ENCODE results near the gene ISOC2.

The ISOC2 gene

DNA sequence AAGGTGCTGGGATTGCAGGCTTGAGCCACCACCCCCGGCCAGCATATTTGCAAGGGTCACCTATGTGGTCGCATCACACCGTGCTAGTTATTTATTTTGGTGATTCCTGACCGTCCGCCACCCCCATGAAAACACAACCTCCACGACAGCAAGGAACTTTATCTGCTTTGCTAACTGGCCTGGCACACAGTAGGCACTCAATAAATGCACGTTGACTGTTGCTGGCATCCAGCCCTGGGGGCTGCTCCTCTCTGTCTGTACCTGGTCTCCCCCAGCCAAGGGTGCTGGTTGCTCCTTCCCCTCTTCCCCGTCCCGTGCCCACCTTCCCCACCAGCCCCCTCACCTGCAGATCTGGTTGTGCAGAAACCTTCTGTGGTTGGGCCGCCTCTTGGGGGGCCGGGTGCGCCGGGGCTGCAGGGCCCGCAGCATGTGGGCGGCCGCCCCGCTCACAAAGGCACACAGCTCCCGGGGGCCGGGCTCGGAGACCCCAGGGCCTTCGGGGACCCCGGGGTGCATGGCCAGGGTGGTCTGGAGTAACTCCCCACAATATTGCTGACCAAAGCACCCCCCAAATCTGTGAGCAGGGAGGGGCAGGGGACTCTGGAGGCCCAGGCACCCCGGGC, 2.7 kb upstream of the ISOC2 start:
- Histone ChIP-seq H3K4me3 (no peak overlapping the region), H3K4me1 (peaks cover 18% of the 10 kb centered on the region), H3K27me3 (ENCODE audit: low read depth) (no peaks in the 10 kb centered on the region), H3K36me3 (replicated peaks) (no peaks in the 10 kb centered on the region), H3K9me3 (no peaks in the 10 kb centered on the region)
- in situ Hi-C loops (cut with MboI; ENCODE audit: low sequenced_read_pairs): no loop called here
- DNase-seq (ENCODE audit: low spot score in 2 of 2): no peak

- H3K4me3 ChIP-seq: no peak overlapping the region
- in situ Hi-C loops (cut with MboI; ENCODE audit: low sequenced_read_pairs): no loop called here
- H3K36me3 ChIP-seq (replicated peaks): no peaks in the 10 kb centered on the region
- DNase-seq (ENCODE audit: low spot score in 2 of 2): no peak
- no peaks in the 10 kb centered on the region for H3K27me3 ChIP-seq (ENCODE audit: low read depth)
- peaks cover 24% of the 10 kb centered on the region for H3K4me1 ChIP-seq
- no peaks in the 10 kb centered on the region for H3K9me3 ChIP-seq
Measured at GRCh38 chr19:55463583-55464031, 2.2 kb upstream of the ISOC2 start.

GRCh38 chr19:55462722-55463121, 1.3 kb upstream of the ISOC2 start:
- H3K9me3 ChIP-seq: no peaks in the 10 kb centered on the region
- H3K4me1 ChIP-seq: peaks cover 26% of the 10 kb centered on the region
- in situ Hi-C loops (cut with MboI; ENCODE audit: low sequenced_read_pairs): no loop called here
- DNase-seq (ENCODE audit: low spot score in 2 of 2): no peak
- no peak overlapping the region for H3K4me3 ChIP-seq
- H3K36me3 ChIP-seq (replicated peaks): no peaks in the 10 kb centered on the region
- no peaks in the 10 kb centered on the region for H3K27me3 ChIP-seq (ENCODE audit: low read depth)

DNA sequence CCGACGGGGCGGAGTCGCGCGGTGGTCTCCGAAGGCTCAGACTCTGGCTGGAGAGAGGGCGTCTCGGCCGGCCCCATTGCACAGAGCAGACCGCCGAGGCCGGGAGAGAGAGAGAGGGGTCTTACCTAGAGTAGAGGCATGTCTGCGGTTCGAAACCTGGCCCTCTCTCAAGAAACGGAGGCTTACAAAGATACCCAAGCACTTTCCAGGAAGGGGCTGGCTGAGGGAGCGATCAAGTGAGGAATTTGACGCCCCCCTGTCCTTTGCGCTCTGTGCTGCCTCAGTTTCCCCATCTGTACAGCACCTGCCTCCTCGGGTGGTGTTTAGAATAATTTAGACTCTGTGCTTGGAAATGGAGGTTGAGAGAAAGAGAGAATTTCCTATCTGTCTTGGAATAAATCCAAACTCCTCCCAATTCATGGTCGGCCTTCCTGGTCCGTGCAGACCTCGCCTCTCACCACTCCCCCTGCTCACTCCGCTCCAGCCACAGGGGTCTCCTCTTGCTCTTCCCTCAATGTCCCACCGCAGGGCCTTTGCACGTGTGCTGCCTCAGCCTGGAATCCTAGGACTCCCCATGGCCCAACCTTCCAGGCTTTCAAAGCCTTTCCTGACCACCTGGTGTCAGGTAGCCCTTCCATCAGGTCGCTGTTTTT, 658 bp upstream of the ISOC2 start:
- H3K4me1 ChIP-seq: peaks cover 26% of the 10 kb centered on the region
- no peaks in the 10 kb centered on the region for H3K36me3 ChIP-seq (replicated peaks)
- DNase-seq (ENCODE audit: low spot score in 2 of 2): peak in 1 of 2 experiments; percentile 61
- in situ Hi-C loops (cut with MboI; ENCODE audit: low sequenced_read_pairs): no loop called here
- peak overlapping the region; percentile 32 for H3K4me3 ChIP-seq
- H3K27me3 ChIP-seq (ENCODE audit: low read depth): no peaks in the 10 kb centered on the region
- H3K9me3 ChIP-seq: no peaks in the 10 kb centered on the region

DNA sequence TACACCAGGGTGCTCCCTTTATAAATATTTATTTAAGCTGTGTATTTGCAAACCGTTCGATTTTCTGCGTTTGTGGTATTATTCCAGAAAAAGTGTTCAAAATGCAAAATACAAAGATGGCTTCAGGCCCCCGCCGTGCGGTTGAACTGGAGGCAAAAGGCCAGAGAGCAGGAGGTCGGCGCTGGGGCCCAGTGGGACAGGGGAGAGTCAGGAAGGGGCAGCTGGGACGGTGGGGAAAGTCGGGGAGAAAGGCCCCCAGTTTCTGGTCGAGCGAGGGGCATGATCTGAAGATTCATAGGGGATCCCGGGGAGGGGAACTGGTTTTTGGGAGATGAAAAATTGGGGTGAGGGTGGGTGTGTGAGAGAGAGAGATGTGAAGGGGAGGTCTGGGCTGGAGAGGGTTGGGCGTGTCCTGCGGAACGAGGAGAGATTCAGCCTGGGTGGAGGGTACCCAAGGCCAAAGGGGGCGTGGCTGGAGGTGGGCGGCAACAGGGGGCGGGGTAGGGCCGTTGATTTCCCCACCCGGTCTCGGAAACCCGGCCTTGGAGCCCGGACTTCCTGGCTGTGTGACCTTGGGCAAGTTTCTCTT, 678 bp downstream of the ISOC2 start:
- Histone ChIP-seq H3K4me3 (peak overlapping the region; percentile 64), H3K4me1 (peaks cover 26% of the 10 kb centered on the region), H3K27me3 (ENCODE audit: low read depth) (no peaks in the 10 kb centered on the region), H3K36me3 (replicated peaks) (no peaks in the 10 kb centered on the region), H3K9me3 (no peaks in the 10 kb centered on the region)
- DNase-seq (ENCODE audit: low spot score in 2 of 2): peak; percentile 91 to 97
- in situ Hi-C loops (cut with MboI; ENCODE audit: low sequenced_read_pairs): no loop called here

DNA sequence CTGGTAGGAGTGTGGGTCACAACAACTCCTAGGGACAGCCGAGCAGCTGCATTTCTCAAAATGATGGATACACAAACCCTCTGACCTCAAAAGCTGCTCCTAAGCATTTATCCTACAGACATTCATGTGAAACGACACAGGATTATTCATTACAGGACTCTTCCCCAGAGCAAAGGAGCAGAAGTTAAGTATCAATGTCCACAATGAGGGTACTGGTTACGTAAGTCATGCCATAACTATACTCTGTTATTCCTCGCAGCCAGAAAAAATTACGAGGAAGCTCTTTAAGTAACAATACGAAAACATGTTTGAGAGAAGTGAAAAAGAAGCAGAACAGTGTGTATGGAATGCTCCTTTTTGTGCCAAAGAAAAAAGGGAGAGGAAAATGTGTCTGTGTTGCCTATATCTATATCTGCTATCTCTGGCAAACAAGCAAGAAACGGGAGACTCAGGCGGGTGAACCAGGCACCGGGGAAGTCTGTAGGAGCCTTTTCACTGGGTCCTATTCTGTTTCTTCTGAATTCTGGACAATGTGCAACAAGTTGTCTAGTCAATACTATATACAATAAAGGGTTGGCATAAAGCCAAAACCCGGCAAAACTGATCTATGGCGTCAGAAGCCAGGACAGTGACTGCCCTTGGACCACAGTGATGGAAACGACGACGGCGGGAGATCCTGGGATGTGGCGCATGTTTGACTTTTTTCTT, 1.3 kb downstream of the ISOC2 start:
- DNase-seq (ENCODE audit: low spot score in 2 of 2): peak in 1 of 2 experiments; percentile 51
- in situ Hi-C loops (cut with MboI; ENCODE audit: low sequenced_read_pairs): no loop called here
- peaks cover 26% of the 10 kb centered on the region for H3K4me1 ChIP-seq
- H3K4me3 ChIP-seq: peak overlapping the region; percentile 64
- H3K27me3 ChIP-seq (ENCODE audit: low read depth): no peaks in the 10 kb centered on the region
- H3K9me3 ChIP-seq: no peaks in the 10 kb centered on the region
- peaks cover 5% of the 10 kb centered on the region; the same call in 1 of the 2 replicates for H3K36me3 ChIP-seq (replicated peaks)

GRCh38 chr19:55459551-55459949, 1.9 kb downstream of the ISOC2 start:
- Histone ChIP-seq H3K27me3 (ENCODE audit: low read depth) (no peaks in the 10 kb centered on the region), H3K9me3 (no peaks in the 10 kb centered on the region), H3K4me1 (peaks cover 26% of the 10 kb centered on the region), H3K36me3 (replicated peaks) (peaks cover 5% of the 10 kb centered on the region; the same call in 1 of the 2 replicates), H3K4me3 (peak overlapping the region; percentile 6; the same call in 1 of the 2 replicates)
- DNase-seq (ENCODE audit: low spot score in 2 of 2): peak; percentile 68 to 73
- in situ Hi-C loops (cut with MboI; ENCODE audit: low sequenced_read_pairs): no loop called here

GRCh38 chr19:55457683-55458457, 3.6 kb downstream of the ISOC2 start:
- Histone ChIP-seq H3K4me3 (no peak overlapping the region), H3K36me3 (replicated peaks) (peaks cover 8% of the 10 kb centered on the region; the same call in 1 of the 2 replicates), H3K27me3 (ENCODE audit: low read depth) (no peaks in the 10 kb centered on the region), H3K4me1 (peaks cover 26% of the 10 kb centered on the region), H3K9me3 (no peaks in the 10 kb centered on the region)
- in situ Hi-C loops (cut with MboI; ENCODE audit: low sequenced_read_pairs): no loop called here
- no peak for DNase-seq (ENCODE audit: low spot score in 2 of 2)

- Histone ChIP-seq H3K27me3 (ENCODE audit: low read depth) (peaks cover 9% of the 10 kb centered on the region), H3K4me3 (no peak overlapping the region), H3K9me3 (no peaks in the 10 kb centered on the region), H3K36me3 (replicated peaks) (peaks cover 8% of the 10 kb centered on the region; the same call in 1 of the 2 replicates), H3K4me1 (peaks cover 22% of the 10 kb centered on the region)
- in situ Hi-C loops (cut with MboI; ENCODE audit: low sequenced_read_pairs): no loop called here
- no peak for DNase-seq (ENCODE audit: low spot score in 2 of 2)
Measured at GRCh38 chr19:55456347-55456746, 5.1 kb downstream of the ISOC2 start.

DNA sequence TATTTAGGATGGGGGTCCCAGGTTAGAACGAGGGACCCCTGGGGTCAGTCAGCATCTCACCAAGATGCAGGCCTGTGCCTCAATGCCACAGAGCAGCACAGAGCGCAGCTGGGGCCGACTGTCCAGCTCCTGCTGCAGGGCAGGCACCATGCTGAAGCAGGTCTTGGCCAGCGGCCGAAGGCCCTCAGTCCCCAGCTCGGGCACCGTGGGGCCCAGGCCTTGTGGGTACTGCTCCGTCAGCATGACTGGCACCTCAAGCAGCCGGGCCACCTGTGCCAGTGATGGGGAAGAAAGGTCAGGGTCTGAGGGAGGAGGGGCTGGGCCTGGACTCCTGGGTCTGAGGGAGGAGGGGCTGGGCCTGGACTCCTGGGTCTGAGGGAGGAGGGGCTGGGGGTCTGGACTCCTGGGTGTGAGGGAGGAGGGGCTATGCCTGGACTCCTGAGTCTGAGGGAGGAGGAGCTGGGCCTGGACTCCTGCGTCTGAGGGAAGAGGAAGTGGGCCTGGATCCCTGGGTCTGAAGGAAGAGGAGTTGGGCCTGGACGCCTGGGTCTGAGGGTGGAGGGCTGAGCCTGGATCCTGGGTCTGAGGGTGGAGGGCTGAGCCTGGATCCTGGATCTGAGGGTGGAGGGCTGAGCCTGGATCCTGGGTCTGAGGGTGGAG, 5.7 kb downstream of the ISOC2 start:
- Histone ChIP-seq H3K9me3 (no peaks in the 10 kb centered on the region), H3K4me1 (peaks cover 20% of the 10 kb centered on the region), H3K27me3 (ENCODE audit: low read depth) (peaks cover 12% of the 10 kb centered on the region), H3K4me3 (no peak overlapping the region), H3K36me3 (replicated peaks) (peaks cover 8% of the 10 kb centered on the region; the same call in 1 of the 2 replicates)
- DNase-seq (ENCODE audit: low spot score in 2 of 2): no peak
- in situ Hi-C loops (cut with MboI; ENCODE audit: low sequenced_read_pairs): no loop called here

DNA sequence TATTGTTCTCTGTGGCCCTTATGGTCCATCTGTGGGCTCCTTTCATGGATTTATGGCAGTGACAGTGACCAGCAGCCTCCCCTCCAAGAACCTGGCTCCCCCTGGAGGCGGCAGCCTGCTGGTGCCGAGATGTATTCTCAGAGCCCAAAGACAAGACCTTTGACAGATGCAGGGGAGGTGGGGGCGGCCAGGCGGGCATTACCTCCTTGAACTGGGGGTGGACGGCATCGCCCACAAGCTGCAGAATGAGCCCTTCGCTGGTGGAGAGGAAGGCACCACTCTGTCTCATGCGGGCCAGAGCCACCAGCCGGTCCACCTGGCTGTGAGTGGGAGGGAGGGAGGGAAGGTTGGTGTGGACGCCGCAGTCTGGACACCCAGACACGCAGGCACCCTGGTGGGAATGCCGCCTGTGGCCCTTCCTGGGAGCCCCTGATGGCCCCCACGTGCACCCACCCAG, 6.6 kb downstream of the ISOC2 start:
- DNase-seq (ENCODE audit: low spot score in 2 of 2): peak in 1 of 2 experiments; percentile 71
- in situ Hi-C loops (cut with MboI; ENCODE audit: low sequenced_read_pairs): no loop called here

GRCh38 chr19:55453511-55454260, 7.8 kb downstream of the ISOC2 start:
- in situ Hi-C loops (cut with MboI; ENCODE audit: low sequenced_read_pairs): no loop called here
- Histone ChIP-seq H3K36me3 (replicated peaks) (peaks cover 8% of the 10 kb centered on the region; the same call in 1 of the 2 replicates), H3K27me3 (ENCODE audit: low read depth) (peaks cover 19% of the 10 kb centered on the region), H3K4me1 (peaks cover 3% of the 10 kb centered on the region), H3K9me3 (no peaks in the 10 kb centered on the region), H3K4me3 (no peak overlapping the region)
- no peak for DNase-seq (ENCODE audit: low spot score in 2 of 2)

More for the DNA sequence above, 6.6 kb downstream of the ISOC2 start:
- no peaks in the 10 kb centered on the region for H3K9me3 ChIP-seq
- H3K4me3 ChIP-seq: no peak overlapping the region
- H3K27me3 ChIP-seq (ENCODE audit: low read depth): peaks cover 12% of the 10 kb centered on the region
- peaks cover 14% of the 10 kb centered on the region for H3K4me1 ChIP-seq
- H3K36me3 ChIP-seq (replicated peaks): peaks cover 8% of the 10 kb centered on the region; the same call in 1 of the 2 replicates
